HG02884 (cell line): ENCODE measurements around the gene HARS1.
"Not testable (repeated sequence)": the region's sequence is repeated elsewhere in the genome, so short reads cannot be mapped to it uniquely, and the experiment has no call there.

Source experiments
- ATAC-seq: cut with Tn5 transposase; IDR thresholded peaks from one replicate; pipeline ENCODE4 v1.9.1; 2021; ENCODE audit warnings: mild to moderate bottlenecking, moderate library complexity; ENCODE audit not compliant: unreplicated experiment

HARS1 gene

DNA sequence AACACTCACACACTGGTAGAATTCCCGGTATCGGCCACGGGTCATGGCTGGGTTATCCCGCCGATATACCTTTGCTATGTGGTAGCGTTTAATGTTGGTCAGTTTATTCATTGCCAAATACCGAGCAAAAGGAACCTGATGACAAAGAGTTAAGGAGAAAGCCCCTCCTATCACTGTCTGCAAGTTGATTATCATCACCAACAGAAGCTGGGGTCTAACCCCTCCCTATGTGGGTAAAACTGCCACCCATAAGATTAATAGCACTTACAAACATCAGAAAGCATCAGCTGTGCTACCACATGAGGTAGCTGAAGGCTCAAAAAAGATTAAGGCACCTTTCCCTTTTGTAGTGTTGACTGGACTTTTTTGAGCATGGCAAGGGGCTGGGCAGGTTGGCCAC, 12.2 kb downstream of the HARS1 start:
- ATAC-seq, result no peak

DNA sequence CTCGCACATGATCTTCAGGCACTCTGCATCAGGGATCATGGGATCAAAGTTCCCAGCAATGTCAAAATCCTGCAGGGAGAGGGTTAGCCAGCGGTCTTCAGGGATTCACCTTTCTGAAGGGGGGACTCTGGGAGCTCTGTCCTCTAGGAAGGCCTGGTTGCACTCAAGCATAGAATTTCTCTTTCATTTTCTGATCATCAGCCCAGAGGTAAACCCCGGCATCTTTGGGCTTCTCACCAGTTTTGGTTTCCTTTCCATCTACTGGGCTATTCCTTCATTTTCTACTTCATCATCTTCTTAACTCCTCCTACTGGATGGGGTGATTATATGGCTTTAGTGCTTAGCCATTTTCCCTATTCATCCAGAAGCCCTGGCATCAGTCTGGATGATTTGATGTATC, 13.2 kb downstream of the HARS1 start:
- no peak for ATAC-seq

DNA sequence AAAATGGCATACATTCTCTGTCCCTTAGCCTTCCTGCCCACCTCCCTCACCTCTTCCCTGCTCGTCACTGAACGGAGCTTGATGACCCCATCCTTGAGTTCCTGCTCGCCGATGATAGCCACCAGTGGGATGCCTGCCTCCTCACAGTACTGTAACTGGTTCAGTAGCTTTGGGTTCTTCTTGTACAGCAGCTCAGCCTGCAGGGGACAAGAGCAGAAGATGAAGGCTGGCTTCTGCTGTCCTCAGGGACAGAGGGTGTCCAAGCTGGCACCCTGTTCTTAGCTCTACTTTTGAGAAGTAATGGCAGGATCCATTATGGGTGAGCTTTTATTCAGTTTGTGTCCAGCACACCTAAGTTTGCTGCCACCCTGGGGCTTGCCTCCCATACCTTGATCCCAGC, 16.5 kb downstream of the HARS1 start:
- ATAC-seq, result no peak

DNA sequence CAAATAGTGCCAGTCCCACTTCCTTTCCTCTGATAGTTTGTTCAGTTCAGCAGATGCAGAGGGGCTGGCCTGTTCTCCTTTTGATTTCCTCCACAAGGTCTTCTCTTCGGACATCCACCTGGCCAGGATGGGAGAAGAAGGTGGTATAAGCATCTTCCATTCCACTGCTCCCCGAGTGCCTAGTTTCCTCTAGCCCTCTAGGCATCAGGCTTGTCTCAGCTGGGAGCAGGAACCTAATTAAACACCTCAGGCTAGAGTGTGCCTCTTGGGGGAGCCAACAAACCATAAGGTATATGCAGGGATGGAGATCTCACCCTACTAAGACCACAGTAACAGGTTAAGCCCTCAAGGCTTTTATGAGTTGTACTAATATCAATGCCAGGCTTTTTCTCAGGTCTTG, 17.0 kb downstream of the HARS1 start:
- no peak for ATAC-seq

DNA sequence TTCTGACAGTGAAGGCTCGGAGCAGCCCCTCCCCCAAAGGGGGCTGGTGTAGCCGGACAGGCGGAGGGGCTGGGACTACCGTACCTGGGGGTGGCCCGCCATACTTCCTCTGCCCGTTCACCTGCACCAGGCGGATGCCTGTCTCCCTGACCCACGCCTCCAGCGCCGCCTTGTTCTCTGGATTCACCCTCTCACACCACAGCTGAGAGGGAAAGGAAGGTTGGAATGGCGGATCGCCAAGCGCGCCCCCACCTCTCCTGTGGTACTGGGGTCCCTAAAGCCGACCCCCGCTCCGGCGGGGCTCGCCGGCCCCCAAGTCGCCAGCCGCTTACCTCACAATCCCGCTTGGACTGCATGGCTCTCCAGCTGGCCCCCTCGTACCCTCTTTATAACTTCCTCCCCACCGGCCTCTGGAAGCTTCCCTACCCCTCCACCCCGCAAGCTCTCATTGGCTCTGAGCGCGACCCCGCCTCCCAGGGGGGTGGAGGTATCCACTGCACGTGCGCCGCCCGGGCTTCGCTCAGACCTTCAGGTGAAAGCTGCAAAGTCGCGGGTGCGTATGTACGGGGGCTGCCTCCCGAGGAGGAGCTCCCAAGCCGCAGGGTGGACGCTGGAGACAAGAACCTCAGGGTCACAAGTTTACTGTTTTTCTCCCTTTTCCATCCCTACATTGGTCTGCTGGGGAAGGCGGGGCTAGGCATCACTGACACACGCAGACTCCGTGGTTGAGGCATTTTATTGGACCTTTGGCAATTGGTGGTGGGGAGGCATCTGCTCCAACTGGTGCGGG, 17.8 kb downstream of the HARS1 start, which contains the start of gene DND1:
DND1 (minus strand) TSS at position 390 of the 790 bp plus-strand sequence; CDS start at position 356, 34 bp downstream.
- no peak for ATAC-seq

DNA sequence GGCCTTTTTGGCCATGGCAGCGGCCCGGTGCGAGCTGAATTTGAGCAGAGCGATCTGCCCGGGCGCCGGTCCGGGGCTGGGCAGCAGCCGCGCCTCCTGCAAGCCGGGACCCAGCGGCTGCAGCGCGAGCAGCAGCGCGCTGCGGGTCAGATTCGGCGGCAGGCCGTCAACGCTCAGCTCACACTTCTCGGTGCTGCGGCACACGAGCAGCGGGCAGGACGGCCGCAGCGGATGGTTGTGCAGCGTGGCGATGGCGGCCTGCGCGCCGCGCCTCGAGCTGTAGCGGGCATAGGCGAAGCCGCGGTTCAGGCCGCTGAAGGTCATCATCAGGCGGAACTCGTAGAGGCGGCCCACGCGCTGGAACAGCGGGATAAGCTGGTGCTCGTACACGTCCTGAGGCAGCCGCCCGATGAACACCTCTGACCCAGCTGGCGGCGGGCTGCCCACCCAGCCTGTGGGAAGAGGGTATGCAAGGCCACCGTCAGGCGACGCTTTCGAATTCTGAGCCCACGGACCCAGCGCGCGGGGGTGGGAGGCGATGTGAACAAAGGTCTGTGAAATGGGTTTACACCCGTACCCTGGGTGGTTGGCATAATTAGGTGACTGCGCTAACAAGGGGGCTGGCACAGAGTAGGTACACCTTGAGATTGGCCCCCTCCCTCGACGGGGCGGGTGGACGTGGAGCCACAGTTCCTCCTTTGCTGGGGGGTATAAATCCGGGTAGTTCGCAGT, 18.5 kb downstream of the HARS1 start:
- no peak for ATAC-seq

DNA sequence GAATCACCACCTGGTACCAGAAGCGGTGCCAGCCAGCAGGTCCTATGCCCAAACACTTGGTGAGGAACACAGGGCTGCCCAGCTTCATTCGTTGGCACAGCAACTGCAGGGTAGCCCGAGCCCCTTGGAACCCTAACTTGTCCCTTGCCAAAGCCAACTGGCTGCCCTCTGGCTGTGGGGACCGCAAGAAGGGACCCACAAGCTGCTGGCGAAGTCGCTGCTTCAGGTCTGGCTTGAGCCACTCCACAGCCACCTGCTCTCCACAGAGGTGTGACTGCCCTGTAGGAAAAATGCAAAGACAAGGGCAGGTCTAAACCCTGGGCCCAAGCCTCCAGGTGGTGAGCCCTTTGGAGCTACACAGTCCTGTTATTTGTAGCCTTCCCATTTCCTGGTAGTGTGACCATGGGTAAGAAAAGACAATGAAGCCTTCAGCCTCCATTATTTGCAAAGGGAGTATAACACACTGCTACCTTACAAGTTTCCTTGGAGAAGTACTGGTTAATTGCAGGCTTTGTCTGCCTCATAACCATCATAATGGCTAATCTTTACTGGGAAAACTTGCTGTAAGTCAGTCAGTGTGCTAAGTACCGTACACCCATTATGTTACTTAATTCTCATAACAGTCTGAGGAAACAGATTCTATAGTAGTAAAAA, 19.6 kb downstream of the HARS1 start:
- no peak for ATAC-seq

DNA sequence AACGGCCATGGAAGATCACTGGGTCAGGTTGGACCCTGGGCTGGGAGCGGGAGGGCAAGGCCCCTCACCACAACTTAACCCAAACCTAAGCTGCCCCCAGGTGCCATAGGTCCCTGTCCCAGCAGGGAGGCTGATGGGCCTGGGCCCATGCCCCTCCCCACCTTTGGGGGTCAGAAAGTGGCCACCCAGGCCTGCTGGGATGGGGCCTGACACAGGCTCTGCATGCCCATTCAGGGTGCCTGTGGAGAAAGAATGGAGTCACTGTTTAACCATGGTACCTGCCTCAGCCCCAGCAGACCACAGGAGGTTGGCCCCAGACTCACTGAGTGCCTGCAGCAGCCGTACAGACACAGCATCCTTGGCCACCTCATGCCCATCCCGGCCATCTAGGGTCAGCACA, 20.1 kb downstream of the HARS1 start:
- not testable (repeated sequence) for ATAC-seq

DNA sequence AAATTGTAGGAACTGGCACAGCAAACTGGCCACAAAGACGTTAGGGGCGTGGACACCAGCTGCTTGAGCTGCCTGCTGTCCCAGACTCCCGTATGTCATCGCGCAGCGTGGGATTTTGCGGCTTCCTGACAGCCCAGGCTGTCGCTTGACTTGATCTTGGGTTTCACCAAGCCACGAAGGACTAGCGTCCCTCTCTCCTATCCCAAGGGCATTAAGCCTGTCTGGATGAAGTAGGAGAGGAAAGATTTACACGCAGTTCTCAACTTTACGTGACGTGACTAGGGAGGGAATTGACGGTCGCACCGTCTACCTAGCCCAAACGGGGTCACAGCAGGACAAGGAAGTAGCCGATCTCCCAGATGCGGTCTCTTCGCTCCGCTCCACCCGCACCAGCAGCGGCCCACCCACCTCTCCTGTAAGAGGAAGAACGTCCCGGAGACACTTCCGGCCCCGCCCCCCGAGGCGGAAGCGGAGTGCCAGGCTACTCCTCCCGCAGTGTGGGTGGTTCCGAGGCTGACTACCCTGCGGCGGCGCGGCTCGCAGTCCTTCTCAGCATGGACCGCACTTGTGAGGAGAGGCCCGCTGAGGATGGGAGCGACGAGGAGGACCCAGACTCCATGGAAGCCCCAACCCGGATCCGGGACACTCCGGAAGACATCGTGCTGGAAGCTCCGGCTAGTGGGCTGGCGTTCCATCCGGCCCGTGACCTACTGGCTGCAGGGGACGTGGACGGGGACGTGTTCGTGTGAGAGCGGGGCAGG, 26.6 kb downstream of the HARS1 start, which contains the start of gene WDR55:
WDR55 (plus strand) TSS at position 546 of the 761 bp plus-strand sequence; CDS start at position 555, 9 bp downstream.
- ATAC-seq, result peak; percentile 97

DNA sequence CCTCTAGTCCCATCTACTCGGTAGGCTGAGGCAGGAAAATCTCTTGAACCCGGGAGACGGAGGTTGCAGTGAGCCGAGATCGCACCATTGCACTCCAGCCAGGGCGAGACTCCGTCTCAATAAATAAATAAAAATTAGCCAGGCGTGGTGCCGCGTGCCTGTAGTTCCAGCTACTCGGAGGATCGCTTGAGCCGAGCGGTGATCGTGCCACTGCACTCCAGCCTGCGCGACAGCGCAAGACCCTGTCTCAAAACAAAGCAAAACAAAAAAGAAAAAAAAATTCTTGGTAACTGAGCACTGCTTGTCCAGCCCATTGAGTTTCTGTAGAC, 27.2 kb downstream of the HARS1 start:
- ATAC-seq, result no peak

DNA sequence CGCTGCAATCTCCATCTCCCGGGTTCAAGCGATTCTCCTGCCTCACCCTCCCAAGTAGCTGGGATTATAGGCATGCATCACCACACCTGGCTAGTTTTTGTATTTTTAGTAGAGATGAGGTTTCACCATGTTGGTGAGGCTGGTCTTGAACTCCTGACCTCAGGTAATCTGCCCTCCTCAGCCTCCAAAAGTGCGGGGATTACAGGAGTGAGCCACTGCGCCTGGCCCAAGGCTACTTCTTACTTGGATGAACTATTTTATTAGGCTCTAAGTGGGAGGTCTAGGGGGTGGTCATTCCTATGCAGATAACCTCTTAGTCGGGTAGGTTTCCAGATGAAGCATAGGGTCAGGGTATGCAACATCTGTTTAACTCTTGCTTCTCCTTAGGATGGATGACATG, 30.8 kb downstream of the HARS1 start:
- ATAC-seq, result not testable (repeated sequence)

DNA sequence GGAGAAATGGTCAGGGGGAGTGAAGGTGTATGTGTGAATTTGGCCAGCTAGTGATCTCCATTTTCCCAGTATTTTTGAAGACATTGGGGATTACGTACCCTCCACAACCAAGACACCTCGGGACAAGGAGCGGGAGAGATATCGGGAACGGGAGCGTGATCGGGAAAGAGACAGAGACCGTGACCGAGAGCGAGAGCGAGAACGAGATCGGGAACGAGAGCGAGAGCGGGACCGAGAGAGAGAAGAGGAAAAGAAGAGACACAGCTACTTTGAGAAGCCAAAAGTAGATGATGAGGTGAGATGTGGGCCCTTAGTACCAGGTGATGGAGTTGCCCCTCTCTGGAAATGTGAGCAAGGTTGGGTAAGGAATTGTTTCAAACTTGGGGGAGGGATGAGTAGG, 32.3 kb downstream of the HARS1 start:
- no peak for ATAC-seq

DNA sequence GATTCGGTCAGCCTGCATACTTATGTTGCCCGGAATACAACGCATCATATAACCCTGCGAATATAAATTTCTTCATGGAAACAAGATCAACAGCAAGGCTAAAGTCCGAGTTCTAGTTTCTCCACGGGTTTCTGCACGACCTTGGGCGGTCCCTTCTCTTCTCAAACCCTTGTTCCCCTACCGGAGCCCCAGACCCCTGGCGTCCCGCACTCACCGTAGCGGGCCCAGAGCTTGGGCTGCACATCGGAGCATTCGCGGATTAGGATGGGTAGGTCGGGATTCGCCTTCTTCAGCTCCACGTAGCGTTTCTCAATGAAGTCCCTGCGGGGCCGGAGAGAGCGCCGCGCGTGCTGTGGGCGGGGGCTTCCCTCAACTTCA, 44.1 kb downstream of the HARS1 start:
- ATAC-seq, result peak; percentile 6

DNA sequence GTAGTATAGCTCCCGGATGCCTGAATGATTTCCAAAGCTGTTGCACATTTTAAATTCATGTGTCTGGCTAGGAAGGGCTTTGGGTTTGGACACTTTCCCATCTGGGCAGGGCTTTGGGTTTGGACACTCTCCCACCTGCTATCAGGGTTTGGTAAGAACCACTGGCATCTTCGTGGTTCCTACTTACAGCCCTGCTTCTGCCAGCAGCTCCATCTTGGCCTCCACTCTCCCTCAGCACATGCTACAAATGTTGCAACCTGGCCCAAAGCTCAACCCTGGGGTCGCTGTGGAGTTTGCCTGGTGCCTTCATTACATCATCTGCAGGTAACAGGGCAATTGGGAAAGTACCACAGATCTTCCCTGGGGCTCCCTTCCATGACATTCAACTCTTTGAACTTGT, 48.5 kb downstream of the HARS1 start:
- ATAC-seq, result no peak

DNA sequence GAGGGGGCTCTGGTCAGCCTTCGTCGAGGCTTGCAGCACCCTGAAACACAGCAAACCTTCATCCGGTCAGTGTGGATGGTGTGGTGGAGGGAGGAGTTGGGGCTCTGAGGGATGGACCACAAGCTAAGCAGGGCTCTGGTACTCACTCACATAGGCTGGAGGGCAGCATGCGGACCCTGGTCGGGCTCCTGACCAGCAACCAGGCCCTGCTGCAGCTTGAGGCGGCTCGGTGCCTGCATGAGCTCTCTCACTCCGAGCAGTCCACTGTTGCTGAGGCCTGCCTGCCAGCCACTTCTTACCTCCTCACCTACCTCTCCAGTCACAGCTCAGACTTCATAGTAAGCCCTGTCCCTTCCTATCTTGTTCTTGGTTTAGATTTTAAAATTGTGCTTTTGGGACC, 49.5 kb downstream of the HARS1 start:
- no peak for ATAC-seq

DNA sequence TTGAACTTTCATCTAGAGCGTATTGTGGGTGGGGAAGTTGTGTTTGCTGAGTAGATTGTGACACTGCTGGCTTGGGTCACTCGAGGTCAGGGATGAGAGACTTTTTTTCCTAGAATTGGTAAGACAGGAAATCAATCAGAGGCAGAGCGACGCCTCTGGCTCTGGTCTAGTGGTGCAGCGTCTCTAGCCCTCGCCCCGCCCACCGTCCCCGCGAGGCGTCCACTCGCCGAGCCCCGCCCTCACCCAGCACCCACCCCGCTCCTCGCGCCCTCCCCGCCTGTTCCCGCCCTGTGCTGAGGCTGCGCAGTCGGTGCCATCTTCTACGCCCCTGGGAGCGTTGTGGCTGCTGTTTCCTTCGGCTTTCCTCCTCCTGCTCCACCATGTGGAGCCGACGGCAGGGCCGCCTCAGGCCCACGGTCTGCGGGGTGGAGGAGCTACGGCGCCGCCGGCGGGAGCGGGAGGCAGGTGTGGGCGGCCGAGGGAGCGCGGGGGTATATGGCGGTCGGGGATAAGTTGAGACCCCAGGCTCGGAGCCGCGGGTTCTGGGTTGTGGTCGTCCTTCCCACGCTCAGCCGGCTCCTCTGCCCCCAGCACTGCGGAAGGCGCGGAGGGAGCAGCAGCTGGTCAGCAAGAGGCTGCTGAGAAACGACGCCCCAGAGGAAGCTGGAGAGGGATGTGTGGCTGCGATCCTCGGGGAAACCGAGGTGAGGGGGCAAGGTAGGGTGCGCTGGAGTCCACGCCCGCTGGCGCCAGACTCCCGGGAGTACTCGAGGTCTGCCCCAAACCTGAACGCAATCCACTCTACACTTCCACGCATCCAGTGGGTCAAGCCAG, 51.8 kb downstream of the HARS1 start, which contains the start of gene TMCO6:
TMCO6 (plus strand) TSS at position 304 of the 834 bp plus-strand sequence; CDS start at position 381, 77 bp downstream.
- ATAC-seq, result peak; percentile 84

DNA sequence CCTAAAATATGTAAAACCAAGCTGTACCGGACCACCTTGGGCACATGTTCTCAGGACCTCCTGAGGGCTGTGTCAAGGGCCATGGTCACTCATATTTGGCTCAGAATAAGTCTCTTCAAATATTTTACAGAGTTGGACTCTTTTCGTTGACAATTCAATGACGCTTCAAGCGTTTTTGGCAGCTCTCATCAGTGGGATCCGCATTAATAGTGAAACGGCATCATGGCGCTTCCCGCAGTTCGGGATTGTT, 52.3 kb downstream of the HARS1 start:
- not testable (repeated sequence) for ATAC-seq

DNA sequence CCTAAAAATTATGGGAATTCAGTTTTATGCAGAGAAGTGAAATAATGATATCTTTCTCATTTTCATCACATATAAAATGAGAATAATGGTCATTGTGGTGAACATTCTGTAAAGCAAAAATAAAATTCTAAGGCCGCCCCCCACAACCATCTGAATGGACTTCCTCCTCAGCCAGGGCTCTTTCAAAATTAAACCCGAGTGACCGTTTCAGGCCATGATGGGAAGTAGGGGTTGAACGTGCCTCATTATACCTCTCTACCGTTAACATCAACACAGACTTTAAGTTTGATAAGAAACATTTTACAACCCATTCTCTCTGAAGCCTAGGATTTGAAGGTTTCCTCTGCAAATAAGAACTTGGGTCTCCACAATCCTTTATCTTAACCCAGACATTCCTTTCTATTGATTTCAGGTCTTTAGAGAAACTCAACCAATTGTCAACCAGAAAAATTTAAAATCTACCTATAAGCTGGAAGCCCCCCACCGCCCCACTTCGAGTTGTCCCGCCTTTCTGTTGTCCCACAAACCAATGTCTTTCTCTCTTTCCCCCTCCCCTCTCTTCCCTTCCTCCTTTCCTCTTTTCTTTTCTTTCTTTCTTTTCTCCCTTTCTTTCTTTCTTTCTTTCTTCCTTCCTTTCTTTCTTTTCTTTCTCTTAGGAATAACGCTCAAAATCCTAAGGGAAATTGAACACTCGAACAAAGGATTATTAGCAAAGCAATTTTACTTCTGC, 53.6 kb downstream of the HARS1 start:
- no peak for ATAC-seq
